ENCODE results near the gene SIGLEC8. TPM values are rescaled to one million over a fixed set of nuclear protein-coding genes. Genes with fewer than 3 reads are reported as not detected.

Gene SIGLEC8
- total RNA-seq, 1 donor from 2014 or later = 2.1 TPM

GRCh38 chr19:51479531-51480331 lies 21.5 kb upstream of the SIGLEC8 start:
- H3K4me3 ChIP-seq = no peak overlapping the region
- H3K4me1 ChIP-seq = no peaks in the 10 kb centered on the region
- TF ChIP-seq, protein P1, sequence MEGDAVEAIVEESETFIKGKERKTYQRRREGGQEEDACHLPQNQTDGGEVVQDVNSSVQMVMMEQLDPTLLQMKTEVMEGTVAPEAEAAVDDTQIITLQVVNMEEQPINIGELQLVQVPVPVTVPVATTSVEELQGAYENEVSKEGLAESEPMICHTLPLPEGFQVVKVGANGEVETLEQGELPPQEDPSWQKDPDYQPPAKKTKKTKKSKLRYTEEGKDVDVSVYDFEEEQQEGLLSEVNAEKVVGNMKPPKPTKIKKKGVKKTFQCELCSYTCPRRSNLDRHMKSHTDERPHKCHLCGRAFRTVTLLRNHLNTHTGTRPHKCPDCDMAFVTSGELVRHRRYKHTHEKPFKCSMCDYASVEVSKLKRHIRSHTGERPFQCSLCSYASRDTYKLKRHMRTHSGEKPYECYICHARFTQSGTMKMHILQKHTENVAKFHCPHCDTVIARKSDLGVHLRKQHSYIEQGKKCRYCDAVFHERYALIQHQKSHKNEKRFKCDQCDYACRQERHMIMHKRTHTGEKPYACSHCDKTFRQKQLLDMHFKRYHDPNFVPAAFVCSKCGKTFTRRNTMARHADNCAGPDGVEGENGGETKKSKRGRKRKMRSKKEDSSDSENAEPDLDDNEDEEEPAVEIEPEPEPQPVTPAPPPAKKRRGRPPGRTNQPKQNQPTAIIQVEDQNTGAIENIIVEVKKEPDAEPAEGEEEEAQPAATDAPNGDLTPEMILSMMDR (IDR thresholded peaks at IDR 0.05) = no peak
- no peak for DNase-seq
- no peak for ATAC-seq
- H3K9me3 ChIP-seq = no peaks in the 10 kb centered on the region
- H3K27me3 ChIP-seq = peaks cover 11% of the 10 kb centered on the region
- H3K36me3 ChIP-seq = no peaks in the 10 kb centered on the region
- intact Hi-C loops (cut with DNase I) = no loop called here
- H3K27ac ChIP-seq = no peak overlapping the region

GRCh38 chr19:51478381-51479234 lies 20.4 kb upstream of the SIGLEC8 start, which contains the start of gene CEACAM18:
Gene CEACAM18, plus strand, starts transcription at chr19:51478539.
- no peak for DNase-seq
- Histone ChIP-seq H3K4me3 (no peak within 1 kb of the TSS), H3K27ac (no peak within 1 kb of the TSS), H3K9me3 (no peaks in the 10 kb centered on the region), H3K36me3 (no peaks in the 10 kb centered on the region), H3K4me1 (no peaks in the 10 kb centered on the region), H3K27me3 (peaks cover 18% of the 10 kb centered on the region)
- ATAC-seq = no peak
- intact Hi-C loops (cut with DNase I) = no loop called here
- TF ChIP-seq, protein P1 (IDR thresholded peaks at IDR 0.05) = no peak

- peaks cover 24% of the 10 kb centered on the region for H3K27me3 ChIP-seq
- intact Hi-C loops (cut with DNase I) = no loop called here
- TF ChIP-seq, protein P1 (IDR thresholded peaks at IDR 0.05) = no peak
- no peaks in the 10 kb centered on the region for H3K9me3 ChIP-seq
- no peak overlapping the region for H3K27ac ChIP-seq
- no peak overlapping the region for H3K4me3 ChIP-seq
- no peaks in the 10 kb centered on the region for H3K4me1 ChIP-seq
- ATAC-seq = no peak
- no peak for DNase-seq
- no peaks in the 10 kb centered on the region for H3K36me3 ChIP-seq
These were observed 19.1 kb upstream of the SIGLEC8 start for GRCh38 chr19:51477344-51477743.

GRCh38 chr19:51476164-51476563 lies 17.9 kb upstream of the SIGLEC8 start:
- Histone ChIP-seq H3K27ac (no peak overlapping the region), H3K4me3 (no peak overlapping the region), H3K4me1 (no peaks in the 10 kb centered on the region), H3K27me3 (peaks cover 30% of the 10 kb centered on the region), H3K9me3 (no peaks in the 10 kb centered on the region), H3K36me3 (no peaks in the 10 kb centered on the region)
- DNase-seq (no peak), ATAC-seq (no peak)
- intact Hi-C loops (cut with DNase I) = no loop called here
- TF ChIP-seq, protein P1 (IDR thresholded peaks at IDR 0.05) = no peak

- Histone ChIP-seq H3K9me3 (no peaks in the 10 kb centered on the region), H3K27me3 (peaks cover 27% of the 10 kb centered on the region), H3K4me1 (no peaks in the 10 kb centered on the region), H3K27ac (no peak overlapping the region), H3K36me3 (no peaks in the 10 kb centered on the region), H3K4me3 (no peak overlapping the region)
- no peak for DNase-seq
- ATAC-seq = peak; percentile 93
- TF ChIP-seq, protein P1 (IDR thresholded peaks at IDR 0.05) = peak; percentile 92
- intact Hi-C loops (cut with DNase I) = no loop called here
These were observed 14.9 kb upstream of the SIGLEC8 start for GRCh38 chr19:51473009-51473707.

Measured in upper lobe of right lung (tissue), 1 donor.